PC-9 (cell line): ENCODE results near the gene PPP1R3E. TPM values are rescaled to one million over a fixed set of nuclear protein-coding genes. Genes with fewer than 3 reads are reported as not detected.

Source experiments
- BruUV-seq: library from RNA; stranded (reverse); fragments of 400-500 nt; replicated peaks from 2 replicates; lab custom pipeline; 2021; lab: Mats Ljungman, UMichigan
- CTCF ChIA-PET: fragments of 300-600 bp; sonication (Branson Sonifier 250); formaldehyde crosslinking; loops from one replicate; lab custom pipeline; 2022; ENCODE audit warnings: antibody characterized with exemption; lab: Charles Lee
- POLR2A ChIA-PET: fragments of 300-600 bp; sonication (Branson Sonifier 250); formaldehyde crosslinking; loops from one replicate; lab custom pipeline; 2022; ENCODE audit warnings: antibody characterized with exemption; ENCODE audit not compliant: unreplicated experiment; lab: Charles Lee
- DNase-seq, 2 experiments: peaks; one replicate each; pipeline versions ENCODE4 v3.0.0 to v3.0.0-alpha.2; 2015 to 2022; ENCODE audit warnings: mixed read lengths in 1 of 2
- H2AFZ ChIP-seq: fragments of 200-600 bp; sonication (generic); 2 replicates; pipeline ENCODE4 v1.8.1; 2017; ENCODE audit warnings: antibody characterized with exemption
- H3F3A ChIP-seq: fragments of 200-600 bp; sonication (generic); 2 replicates; pipeline ENCODE4 v1.8.1; 2017; ENCODE audit warnings: antibody characterized with exemption, mild to moderate bottlenecking, low read depth; ENCODE audit not compliant: insufficient read depth
- H3K27ac ChIP-seq: fragments of 200-600 bp; sonication (generic); 2 replicates; pipeline ENCODE4 v1.6.1; 2016; ENCODE audit warnings: mixed run types
- H3K27me3 ChIP-seq: fragments of 200-600 bp; sonication (generic); 2 replicates; pipeline ENCODE4 v1.6.1; 2016; ENCODE audit warnings: low read depth, mixed run types; ENCODE audit not compliant: insufficient read depth
- H3K36me3 ChIP-seq: fragments of 200-600 bp; sonication (generic); 2 replicates; pipeline ENCODE4 v1.6.1; 2016; ENCODE audit warnings: low read depth, mixed run types
- H3K4me1 ChIP-seq: fragments of 200-600 bp; sonication (generic); replicated peaks from 2 replicates; pipeline ENCODE4 v1.6.1; 2016; ENCODE audit warnings: mixed run types; ENCODE audit not compliant: insufficient read depth
- H3K4me2 ChIP-seq: fragments of 200-600 bp; sonication (generic); 2 replicates; pipeline ENCODE4 v1.6.1; 2017; ENCODE audit warnings: mixed run types
- H3K4me3 ChIP-seq: fragments of 200-600 bp; sonication (generic); 2 replicates; pipeline ENCODE4 v1.6.1; 2016; ENCODE audit warnings: mixed run types
- H3K79me2 ChIP-seq: fragments of 200-600 bp; sonication (generic); 2 replicates; pipeline ENCODE4 v1.6.1; 2017; ENCODE audit warnings: low read depth, mixed run types
- H3K9me2 ChIP-seq: fragments of 200-600 bp; sonication (generic); 2 replicates; pipeline ENCODE4 v1.8.1; 2017; ENCODE audit warnings: mild to moderate bottlenecking; ENCODE audit not compliant: insufficient read depth
- H3K9me3 ChIP-seq: fragments of 200-600 bp; sonication (generic); 2 replicates; pipeline ENCODE4 v1.8.1; 2016; ENCODE audit warnings: low read depth; ENCODE audit not compliant: insufficient read depth
- H4K20me1 ChIP-seq: fragments of 200-600 bp; sonication (generic); 2 replicates; pipeline ENCODE4 v1.8.1; 2017; ENCODE audit not compliant: insufficient read depth
- EZH2 ChIP-seq: fragments of 200-600 bp; sonication (generic); IDR thresholded peaks from 2 replicates; pipeline ENCODE4 v1.8.0; 2017; ENCODE audit warnings: antibody characterized with exemption, low read depth
- intact Hi-C: fragments of 100-400 bp; cut with micrococcal nuclease; formaldehyde crosslinking; loops from one replicate; pipeline ENCODE4 v1.10.0; 2022; ENCODE audit not compliant: unreplicated experiment
- total RNA-seq: library from RNA; stranded (reverse); gene quantifications from 2 replicates; pipeline ENCODE4 v1.2.3, GENCODE V29; 2021
- TF ChIP-seq, protein P1 (sequence below): fragments of 200-600 bp; sonication (generic); conservative IDR thresholded peaks from 2 replicates; pipeline ENCODE4 v1.6.1; 2017; ENCODE audit warnings: mixed run types, antibody characterized with exemption, mild to moderate bottlenecking, moderate library complexity

The PPP1R3E gene
- total RNA-seq, 1 experiment from 2014 or later: 9.5 TPM

DNA sequence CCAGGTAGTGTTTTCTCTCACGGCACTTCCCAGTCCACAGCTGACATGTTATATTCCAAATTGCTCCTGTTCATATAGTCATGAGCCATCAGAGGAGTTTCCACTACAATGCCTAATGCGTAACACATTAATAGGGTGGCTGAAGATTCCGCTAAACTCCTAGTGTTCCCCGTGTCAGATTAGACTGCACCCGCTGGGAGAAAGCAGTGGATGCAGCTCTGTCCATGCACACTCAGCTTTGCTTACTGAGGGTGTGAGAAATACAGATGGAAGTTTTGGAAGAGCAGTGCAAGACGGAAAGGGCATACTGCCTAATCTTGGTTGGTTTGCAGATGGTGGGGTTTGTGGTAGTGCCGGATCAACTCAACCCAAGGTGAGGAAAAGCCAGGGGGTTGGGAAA, 5.6 kb downstream of the PPP1R3E start:
- H3K36me3 ChIP-seq: no peaks in the 10 kb centered on the region
- ChIA-PET CTCF (interaction anchor here (0.8 kb wide), 1 partner anchor 27 kb away, joined by 3 read pairs; no protein-coding TSS in a partner anchor), POLR2A (no interaction called here)
- intact Hi-C loops: loop anchor here (5.0 kb wide), 1 partner anchor 110 kb away; no protein-coding TSS in a partner anchor
- 0 out of 2 replicates have a peak, but pooled peaks cover 8% of the 10 kb centered on the region for H3K79me2 ChIP-seq
- no peaks in the 10 kb centered on the region for H4K20me1 ChIP-seq
- no peaks in the 10 kb centered on the region for H3K9me3 ChIP-seq
- no peak for DNase-seq
- no TSS peak for BruUV-seq
- TF ChIP-seq, protein P1, sequence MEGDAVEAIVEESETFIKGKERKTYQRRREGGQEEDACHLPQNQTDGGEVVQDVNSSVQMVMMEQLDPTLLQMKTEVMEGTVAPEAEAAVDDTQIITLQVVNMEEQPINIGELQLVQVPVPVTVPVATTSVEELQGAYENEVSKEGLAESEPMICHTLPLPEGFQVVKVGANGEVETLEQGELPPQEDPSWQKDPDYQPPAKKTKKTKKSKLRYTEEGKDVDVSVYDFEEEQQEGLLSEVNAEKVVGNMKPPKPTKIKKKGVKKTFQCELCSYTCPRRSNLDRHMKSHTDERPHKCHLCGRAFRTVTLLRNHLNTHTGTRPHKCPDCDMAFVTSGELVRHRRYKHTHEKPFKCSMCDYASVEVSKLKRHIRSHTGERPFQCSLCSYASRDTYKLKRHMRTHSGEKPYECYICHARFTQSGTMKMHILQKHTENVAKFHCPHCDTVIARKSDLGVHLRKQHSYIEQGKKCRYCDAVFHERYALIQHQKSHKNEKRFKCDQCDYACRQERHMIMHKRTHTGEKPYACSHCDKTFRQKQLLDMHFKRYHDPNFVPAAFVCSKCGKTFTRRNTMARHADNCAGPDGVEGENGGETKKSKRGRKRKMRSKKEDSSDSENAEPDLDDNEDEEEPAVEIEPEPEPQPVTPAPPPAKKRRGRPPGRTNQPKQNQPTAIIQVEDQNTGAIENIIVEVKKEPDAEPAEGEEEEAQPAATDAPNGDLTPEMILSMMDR: no peak
- TF ChIP-seq EZH2: no peak
- 0 out of 2 replicates have a peak, but pooled peaks cover 3% of the 10 kb centered on the region for H3F3A ChIP-seq
- peaks cover 8% of the 10 kb centered on the region for H3K4me1 ChIP-seq
- no peak overlapping the region for H3K4me2 ChIP-seq
- H3K9me2 ChIP-seq: no peaks in the 10 kb centered on the region
- H3K27me3 ChIP-seq: no peaks in the 10 kb centered on the region
- H3K4me3 ChIP-seq: no peak overlapping the region
- no peak overlapping the region for H3K27ac ChIP-seq
- H2AFZ ChIP-seq: no peak overlapping the region

DNA sequence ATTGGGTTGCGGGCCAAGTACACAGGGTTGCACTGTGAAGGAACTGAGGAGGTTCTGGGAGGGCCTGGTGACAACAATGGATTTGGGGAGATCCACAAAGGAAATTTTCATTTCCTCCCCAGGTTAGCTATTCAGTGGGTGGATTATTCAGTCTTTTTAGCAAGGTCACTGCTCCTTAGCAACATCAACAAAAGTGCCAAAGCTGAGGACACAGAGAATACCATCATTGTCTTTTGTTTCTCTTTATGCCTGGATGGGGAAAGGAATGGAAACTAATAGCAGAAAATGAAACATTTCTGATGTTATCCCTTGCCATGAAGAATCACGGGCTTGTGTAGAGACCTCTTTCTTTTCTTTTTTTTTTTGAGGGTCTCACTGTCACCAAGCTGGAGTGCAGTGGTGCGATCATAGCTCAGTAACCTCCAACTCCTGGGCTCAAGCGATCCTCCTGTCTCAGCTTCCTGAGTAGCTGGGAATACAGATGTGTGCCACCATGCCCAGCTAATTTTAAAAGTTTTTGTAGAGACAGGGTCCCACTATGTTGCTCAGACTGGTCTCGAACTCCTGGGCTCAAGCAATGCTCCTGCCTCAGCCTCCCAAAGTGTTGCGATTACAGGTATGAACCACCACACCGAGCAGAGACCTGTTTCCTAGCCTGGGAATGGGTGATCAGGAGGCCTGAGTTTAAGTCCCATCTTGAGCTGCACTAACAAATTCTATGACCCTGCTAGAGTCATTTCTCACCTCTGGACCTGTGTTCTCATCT, 6.5 kb downstream of the PPP1R3E start:
- Histone ChIP-seq H3F3A (no peaks in the 10 kb centered on the region), H4K20me1 (no peaks in the 10 kb centered on the region), H3K4me3 (no peak overlapping the region), H3K9me2 (no peaks in the 10 kb centered on the region), H2AFZ (no peak overlapping the region), H3K36me3 (no peaks in the 10 kb centered on the region), H3K79me2 (0 out of 2 replicates have a peak, but pooled peaks cover 8% of the 10 kb centered on the region), H3K4me2 (no peak overlapping the region), H3K9me3 (no peaks in the 10 kb centered on the region), H3K27me3 (no peaks in the 10 kb centered on the region), H3K27ac (no peak overlapping the region), H3K4me1 (peaks cover 8% of the 10 kb centered on the region)
- DNase-seq: no peak
- no peak for TF ChIP-seq EZH2
- TF ChIP-seq, protein P1: no peak
- intact Hi-C loops: loop anchor here (5.0 kb wide), 1 partner anchor 109 kb away; no protein-coding TSS in a partner anchor
- BruUV-seq: no TSS peak
- CTCF ChIA-PET: no interaction called here
- POLR2A ChIA-PET: no interaction called here

DNA sequence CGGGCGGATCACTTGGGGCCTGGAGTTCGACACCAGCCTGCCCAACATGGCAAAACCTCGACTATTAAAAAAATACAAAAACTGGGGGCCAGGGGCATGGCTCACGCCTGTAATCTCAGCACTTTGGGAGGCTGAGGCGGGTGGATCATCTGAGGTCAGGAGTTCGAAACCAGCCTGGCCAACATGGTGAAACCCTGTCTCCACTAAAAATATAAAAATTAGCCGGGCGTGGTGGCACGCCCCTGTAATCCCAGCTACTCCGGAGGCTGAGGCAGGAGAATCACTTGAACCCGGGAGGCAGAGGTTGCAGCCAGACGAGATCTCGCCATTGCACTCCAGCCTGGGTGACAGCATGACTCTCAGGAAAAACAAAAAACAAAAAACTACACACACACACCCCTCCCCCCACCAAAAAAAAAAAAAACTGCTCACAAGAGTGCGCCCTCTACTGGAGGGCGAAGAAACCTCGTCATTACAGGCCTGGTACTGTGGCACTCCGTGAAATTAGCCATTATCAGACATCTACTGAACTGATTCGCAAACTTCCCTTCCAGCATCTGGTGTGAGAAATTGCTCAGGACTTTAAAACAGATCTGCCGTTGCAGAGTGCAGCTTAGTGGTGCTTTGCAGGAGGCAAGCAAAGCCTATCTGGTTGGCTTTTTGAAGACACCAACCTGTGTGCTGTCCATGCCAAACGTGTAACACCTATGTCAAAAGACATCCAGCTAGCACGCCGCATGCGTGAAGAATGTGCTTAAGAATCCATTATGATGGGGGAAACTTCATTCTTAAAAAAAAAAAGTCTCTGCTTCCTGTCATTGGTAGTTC, 7.7 kb downstream of the PPP1R3E start:
- peak in 1 of 2 experiments; percentile 27 for DNase-seq
- no peaks in the 10 kb centered on the region for H3K36me3 ChIP-seq
- TF ChIP-seq, protein P1: peak; percentile 85
- TF ChIP-seq EZH2: no peak
- H3K9me2 ChIP-seq: no peaks in the 10 kb centered on the region
- BruUV-seq: no TSS peak
- ChIA-PET CTCF (interaction anchor here (0.7 kb wide), 2 partner anchors 16 to 1464 kb away, joined by 3 read pairs; no protein-coding TSS in a partner anchor), POLR2A (no interaction called here)
- H3K27me3 ChIP-seq: no peaks in the 10 kb centered on the region
- no peaks in the 10 kb centered on the region for H4K20me1 ChIP-seq
- H3K4me2 ChIP-seq: no peak overlapping the region
- intact Hi-C loops: loop anchor here (5.0 kb wide), 1 partner anchor 108 kb away; no protein-coding TSS in a partner anchor
- no peak overlapping the region for H3K4me3 ChIP-seq
- H3K27ac ChIP-seq: no peak overlapping the region
- H3K9me3 ChIP-seq: no peaks in the 10 kb centered on the region
- H2AFZ ChIP-seq: no peak overlapping the region
- no peaks in the 10 kb centered on the region for H3F3A ChIP-seq
- H3K79me2 ChIP-seq: 0 out of 2 replicates have a peak, but pooled peaks cover 1% of the 10 kb centered on the region
- H3K4me1 ChIP-seq: peaks cover 1% of the 10 kb centered on the region
